HG03442 (cell line): ENCODE results near the gene CELF2.
"Not testable (repeated sequence)": the region's sequence is repeated elsewhere in the genome, so short reads cannot be mapped to it uniquely, and the experiment has no call there.

Experiments used
- ATAC-seq: cut with Tn5 transposase; IDR thresholded peaks from one replicate; pipeline ENCODE4 v1.9.1; 2021; ENCODE audit warnings: mild to moderate bottlenecking, moderate library complexity; ENCODE audit not compliant: unreplicated experiment

The CELF2 gene

DNA sequence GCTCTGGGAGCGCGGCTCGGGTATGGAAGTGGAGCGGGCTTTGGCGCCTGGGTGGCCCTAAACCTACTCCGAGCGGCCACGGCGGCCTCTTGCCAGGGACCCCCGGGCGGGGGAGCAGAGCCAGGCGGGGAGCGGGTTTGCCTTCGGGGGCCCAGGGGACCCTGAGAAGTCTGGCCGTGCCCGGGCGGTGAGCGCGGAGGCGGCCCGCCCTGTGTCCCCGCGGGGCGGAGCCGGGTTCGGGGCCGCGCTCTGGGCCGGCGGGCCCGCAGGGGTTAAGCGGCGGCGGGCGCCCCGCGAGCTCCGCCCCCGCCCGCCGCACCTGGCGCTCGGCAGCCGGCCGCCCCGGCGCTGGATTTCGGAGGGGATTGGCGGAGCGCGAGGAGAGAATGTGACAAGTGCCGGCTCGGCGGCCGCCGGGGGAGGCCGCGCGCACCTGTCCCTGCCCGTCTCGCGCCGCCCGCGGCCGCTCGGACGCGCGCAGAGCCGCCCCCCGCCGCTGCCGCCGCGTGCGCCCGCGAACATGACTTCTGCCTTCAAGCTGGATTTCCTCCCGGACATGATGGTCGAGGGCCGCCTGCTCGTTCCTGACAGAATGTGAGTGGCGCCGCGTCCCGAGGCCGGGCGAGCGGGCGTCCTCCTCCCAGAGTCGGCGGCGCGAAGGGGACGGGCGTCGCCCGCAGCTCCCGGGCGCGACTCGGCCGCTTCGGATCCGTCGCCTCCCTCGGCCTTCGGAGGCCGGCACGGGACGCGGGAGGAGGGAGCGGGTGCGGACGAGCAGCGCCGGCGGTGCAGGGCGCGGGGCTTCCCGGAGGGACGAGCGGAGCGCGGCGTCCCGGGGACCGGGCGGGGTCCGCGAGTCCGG, at the start of gene CELF2:
CELF2 (plus strand) TSS at position 303 of the 862 bp plus-strand sequence; CDS start at position 521, 218 bp downstream.
- peak; percentile 75 for ATAC-seq

GRCh38 chr10:10968257-10968588, 49.4 kb upstream of the CELF2 start:
- ATAC-seq, result no peak

GRCh38 chr10:10973310-10973709, 44.4 kb upstream of the CELF2 start:
- no peak for ATAC-seq

GRCh38 chr10:10975647-10976046, 42.0 kb upstream of the CELF2 start:
- no peak for ATAC-seq

DNA sequence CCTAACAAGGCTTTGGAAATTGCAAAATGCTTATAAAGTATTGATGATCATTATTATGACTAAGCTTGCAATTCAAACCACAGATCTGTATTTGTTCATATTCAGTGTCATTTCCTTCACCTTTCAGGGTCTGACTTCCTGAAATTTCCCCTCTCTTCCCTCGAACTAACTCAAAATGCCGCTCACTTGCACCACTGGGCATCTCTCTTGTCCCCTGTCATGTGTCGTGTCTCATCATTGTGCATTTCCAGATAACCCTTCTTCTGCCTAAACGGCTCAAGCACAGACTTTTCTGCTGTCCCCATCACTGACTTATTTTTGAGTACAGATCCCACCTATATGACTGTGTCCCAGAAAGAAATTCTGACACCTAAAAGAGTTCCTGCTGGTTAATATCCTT, 41.0 kb upstream of the CELF2 start:
- no peak for ATAC-seq

- ATAC-seq, result no peak
These were observed 40.3 kb upstream of the CELF2 start for GRCh38 chr10:10977226-10977956.

- ATAC-seq, result no peak
These were observed 39.7 kb upstream of the CELF2 start for GRCh38 chr10:10977978-10978377.

DNA sequence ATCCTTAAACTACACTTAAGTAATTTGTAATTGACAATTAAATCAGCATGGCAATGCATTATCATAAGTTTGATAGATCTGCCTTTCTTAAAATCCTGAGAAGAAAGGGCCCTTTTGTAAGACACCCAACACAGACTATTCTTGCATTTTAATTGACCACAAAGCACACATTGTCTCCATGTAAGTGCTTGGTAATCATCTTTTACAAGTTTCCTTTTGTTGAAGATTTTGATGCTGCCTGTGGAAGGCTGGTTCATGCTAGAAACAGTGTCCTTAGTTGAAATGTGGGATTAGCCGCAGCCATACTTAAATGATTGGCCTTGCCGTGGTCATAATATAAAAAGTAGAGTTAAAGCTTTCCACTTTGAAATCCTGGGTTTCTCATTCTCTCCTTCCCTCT, 32.3 kb upstream of the CELF2 start:
- no peak for ATAC-seq

GRCh38 chr10:10986606-10987005, 31.1 kb upstream of the CELF2 start:
- no peak for ATAC-seq

DNA sequence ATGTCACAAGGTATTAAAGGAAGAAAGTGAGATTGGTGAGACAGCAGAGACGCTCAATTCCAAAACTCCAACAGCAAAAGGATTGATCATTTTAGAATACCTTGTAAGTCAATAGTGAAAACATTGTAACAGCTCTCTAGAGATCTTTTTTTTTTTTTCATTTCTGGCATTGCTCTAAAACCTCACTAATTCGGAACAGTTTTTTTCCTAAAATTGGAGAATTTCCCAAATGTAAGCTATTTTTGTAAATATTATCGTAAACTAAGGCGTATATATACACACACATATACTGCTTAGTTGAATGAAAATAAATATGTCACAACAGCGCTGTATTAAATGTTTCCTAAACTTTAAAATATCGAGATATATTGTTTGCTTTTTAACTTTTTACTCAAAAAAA, 30.6 kb upstream of the CELF2 start:
- no peak for ATAC-seq

DNA sequence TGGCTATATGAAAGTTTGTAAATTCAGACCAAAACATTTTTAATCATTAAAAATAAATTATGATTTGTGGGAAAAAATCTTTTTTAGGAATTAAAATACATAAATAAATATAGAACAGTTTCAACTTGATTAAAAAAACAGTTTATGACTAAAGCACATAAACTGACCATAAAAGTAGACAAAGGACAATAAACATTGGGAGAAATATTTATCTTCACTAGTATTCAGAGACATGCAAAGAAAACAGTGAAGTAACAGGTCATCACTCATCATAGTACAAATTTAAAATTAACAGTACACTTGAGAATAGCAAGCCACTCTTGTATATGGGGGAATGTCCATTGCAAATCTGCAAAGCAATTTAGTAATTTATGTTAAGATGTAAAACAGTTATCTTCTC, 28.0 kb upstream of the CELF2 start:
- no peak for ATAC-seq

DNA sequence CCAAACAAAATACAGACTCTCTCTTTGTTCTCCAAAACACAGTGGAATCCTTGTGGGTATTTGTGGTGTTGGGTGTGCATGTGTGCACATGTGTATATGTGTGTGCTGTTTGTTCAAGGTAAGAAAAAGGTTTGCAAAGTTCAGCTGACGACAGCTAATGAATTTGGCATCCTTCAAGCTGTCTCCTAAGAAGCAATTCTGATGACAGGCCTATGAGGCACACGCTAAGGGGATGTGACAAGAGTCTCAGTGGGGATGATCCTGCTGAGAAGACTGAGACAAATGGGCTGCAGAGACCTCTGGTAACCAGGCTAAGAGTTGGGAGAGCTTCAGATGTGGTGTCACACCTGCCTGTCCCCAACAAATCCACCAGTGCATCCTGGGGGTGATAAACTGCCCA, 26.5 kb upstream of the CELF2 start:
- ATAC-seq, result no peak

- ATAC-seq, result no peak
These were observed 25.6 kb upstream of the CELF2 start for GRCh38 chr10:10992072-10992471.

DNA sequence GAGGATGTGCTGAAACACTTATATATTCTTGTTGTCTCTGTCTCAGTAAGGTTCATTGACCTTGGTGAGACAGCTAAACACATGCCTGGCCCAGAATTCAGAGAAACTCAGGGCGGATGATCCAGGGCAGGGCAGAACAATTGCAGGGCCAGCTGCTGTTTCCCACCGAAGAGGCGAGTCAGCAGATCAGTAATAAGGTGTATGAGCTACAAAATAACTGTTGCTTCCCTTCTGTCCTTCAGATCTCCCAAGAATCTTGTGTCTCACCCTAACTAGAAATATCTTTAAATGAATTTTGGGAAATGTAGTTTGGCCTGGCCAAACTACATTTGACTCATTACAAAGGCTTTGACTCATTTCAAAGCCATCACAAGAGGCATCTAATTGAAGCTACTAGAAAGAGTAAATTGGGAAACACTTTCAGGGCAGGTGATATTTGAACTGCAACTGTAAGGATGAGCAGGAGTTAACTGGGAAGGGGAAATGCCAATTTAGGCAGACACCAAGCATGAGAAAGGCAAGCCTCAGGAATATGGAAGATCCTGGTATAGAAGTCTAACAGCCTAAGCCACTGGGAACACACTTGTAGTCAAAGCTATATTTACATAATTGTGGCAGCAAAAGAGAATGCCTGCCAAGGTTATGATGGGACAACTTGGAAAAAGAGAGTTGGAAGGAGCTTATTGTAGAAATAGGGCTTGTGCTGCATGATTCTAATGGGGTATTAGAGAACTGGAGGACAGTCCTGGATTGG, 24.5 kb upstream of the CELF2 start:
- ATAC-seq, result no peak

DNA sequence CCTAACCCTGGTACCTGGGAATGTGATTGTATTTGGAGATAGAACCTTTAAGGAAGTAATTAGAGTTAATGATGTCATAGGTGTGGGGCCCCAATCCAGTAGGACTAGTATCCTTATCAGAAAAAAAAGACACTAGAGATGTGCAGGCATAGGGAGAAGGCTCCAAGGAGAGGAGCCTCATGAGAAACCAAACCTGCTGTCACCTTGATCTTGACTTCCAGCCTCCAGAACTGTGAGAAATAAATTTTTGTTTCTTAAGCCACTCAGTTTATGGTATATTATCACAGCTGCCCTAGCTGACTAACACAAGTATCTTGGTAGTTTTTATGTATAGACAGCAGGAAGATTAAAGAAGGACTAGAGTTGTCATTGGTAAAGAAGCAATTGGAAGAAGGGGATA, 23.9 kb upstream of the CELF2 start:
- no peak for ATAC-seq

DNA sequence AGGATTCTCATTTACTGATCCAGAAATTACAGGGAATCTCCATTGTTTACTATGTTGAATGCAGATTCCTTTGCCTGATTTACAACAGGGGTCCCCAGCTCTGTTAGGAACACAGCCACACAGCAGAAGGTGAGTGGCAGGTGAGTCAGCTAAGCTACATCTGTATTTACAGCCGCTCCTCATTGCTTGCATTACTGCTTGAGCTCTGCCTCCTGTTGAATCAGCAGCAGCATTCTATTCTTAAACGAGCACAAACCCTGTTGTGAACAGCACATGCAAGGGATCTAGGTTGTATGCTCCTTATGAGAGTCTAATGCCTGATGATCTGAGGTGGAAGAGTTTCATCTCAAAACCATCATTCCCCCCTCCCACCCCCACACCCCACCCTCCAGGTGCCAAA, 23.3 kb upstream of the CELF2 start:
- no peak for ATAC-seq

- no peak for ATAC-seq
These were observed 22.6 kb upstream of the CELF2 start for GRCh38 chr10:10995120-10995519.

GRCh38 chr10:10996966-10997620, 20.6 kb upstream of the CELF2 start:
- no peak for ATAC-seq

DNA sequence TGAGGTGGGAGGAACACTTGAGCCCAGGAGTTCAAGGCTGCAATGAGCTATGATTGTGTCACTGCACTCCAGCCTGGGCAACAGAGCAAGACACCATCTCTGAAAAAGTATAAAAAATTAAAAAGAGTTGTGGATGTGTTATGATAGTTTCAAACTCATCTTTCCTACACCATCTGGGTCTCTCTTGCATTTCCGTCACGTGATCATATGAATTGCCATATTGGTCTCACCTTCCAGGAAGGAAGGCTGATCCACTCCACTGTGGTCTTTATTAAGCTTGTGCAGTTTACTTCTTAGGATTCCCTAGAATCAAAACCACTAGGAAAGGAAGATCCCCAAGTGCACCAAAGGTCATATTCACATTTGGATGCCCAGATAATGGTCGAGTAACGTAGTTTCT, 18.2 kb upstream of the CELF2 start:
- ATAC-seq, result not testable (repeated sequence)

- ATAC-seq, result no peak
These were observed 15.2 kb upstream of the CELF2 start for GRCh38 chr10:11002485-11002884.

DNA sequence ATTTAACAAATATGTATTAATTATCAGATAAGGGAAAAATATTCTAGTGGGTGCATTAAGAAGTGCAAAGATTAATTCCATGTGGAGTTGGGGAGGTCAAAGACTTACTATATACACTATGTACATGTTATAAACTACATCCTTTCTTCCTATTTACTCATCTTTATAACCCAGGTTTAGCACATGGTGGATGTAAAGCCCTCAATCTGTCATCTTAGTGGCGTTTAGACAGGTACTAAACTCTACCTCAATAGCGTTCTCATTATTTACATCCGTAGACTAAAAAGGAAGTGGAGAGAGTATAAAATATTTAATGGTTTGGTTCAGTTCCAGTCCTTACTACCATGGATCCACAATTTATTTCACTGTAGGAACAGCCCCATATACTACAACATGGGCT, 14.8 kb upstream of the CELF2 start:
- no peak for ATAC-seq
